HG02623 (cell line): Measurements from ENCODE around the gene ARL8B.
"Not testable (repeated sequence)": the region's sequence is repeated elsewhere in the genome, so short reads cannot be mapped to it uniquely, and the experiment has no call there.

ENCODE experiments used
- ATAC-seq: cut with Tn5 transposase; IDR thresholded peaks from one replicate; pipeline ENCODE4 v1.9.1; 2021; ENCODE audit warnings: moderate library complexity; ENCODE audit not compliant: unreplicated experiment

Gene ARL8B

GRCh38 chr3:5143464-5143863 lies 21.4 kb downstream of the ARL8B start:
- no peak for ATAC-seq

- no peak for ATAC-seq
Observed at GRCh38 chr3:5144316-5144994, 22.4 kb downstream of the ARL8B start.

DNA sequence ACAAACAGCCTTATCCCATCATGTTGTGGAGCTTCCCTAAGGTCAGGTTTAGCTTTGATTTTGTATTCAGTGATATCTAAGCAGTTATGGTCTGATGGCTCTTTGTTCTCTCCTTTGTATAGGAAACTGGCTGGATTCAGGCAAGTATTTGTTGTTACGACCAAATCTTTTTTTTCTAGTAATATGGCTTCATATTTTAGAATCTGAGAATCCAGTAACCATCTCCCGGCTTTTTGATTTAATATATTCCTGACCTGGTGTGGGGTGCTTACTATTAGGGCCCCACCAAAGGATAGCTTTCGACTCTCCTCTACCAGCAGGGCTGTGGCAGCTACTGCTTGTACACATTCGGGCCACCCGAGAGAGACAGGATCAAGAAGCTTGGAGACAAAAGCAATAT lies 23.0 kb downstream of the ARL8B start:
- ATAC-seq, result no peak

DNA sequence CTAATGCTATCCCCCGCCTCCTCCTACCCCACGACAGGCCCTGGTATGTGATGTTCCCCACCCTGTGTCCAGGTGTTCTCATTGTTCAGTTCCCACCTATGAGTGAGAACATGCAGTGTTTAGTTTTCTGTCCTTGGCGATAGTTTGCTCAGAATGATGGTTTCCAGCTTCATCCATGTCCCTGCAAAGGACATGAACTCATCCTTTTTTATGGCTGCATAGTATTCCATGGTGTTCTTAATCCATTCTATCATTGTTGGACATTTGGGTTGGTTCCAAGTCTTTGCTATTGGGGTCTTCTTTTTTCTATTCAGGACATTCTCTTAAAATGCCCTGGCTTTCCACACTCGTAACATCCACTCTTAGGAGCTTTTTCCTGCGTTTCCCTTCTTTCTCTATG lies 25.1 kb downstream of the ARL8B start:
- ATAC-seq, result not testable (repeated sequence)

GRCh38 chr3:5149306-5149880 lies 27.3 kb downstream of the ARL8B start:
- no peak for ATAC-seq

DNA sequence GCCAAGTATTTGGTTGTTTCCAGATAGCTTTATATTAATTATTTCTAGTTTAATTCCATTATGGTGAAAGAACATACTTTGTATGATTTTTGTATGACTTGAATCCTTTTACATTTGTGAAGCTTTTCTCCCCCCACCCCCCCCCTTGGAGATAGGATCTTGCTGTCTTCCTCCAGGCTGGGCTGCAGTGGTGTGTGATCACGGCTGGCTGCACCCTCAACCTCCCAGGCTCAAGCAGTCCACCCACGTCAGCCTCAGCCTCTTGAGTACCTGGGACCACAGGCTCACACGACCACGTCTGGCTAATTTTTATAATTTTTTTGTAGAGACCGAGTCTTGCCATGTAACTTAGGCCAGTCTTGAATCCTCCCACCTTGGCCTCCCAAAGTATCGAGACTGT lies 29.5 kb downstream of the ARL8B start:
- no peak for ATAC-seq

GRCh38 chr3:5153074-5153473 lies 31.0 kb downstream of the ARL8B start:
- ATAC-seq, result no peak

DNA sequence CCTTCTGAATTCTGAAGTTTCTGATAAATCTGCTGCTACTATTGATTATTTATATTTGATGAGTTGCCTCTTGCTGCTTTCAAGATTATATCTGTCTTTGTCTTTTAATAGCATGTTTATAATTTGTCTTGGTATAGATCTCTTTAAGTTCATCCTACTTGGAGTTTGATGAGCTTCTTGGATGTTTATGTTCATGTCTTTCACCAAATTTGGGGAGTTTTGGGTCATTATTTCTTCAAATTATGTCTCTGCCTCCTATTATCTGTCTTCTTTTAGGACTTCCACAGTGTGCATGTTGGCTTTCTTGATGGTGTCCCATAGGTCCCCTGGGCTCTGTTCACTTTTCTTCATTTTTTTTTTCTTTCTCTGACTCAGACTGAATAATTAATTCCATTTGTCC lies 33.1 kb downstream of the ARL8B start:
- ATAC-seq, result no peak

GRCh38 chr3:5160321-5160720 lies 38.2 kb downstream of the ARL8B start:
- no peak for ATAC-seq

GRCh38 chr3:5160940-5161858 lies 39.1 kb downstream of the ARL8B start:
- ATAC-seq, result no peak

DNA sequence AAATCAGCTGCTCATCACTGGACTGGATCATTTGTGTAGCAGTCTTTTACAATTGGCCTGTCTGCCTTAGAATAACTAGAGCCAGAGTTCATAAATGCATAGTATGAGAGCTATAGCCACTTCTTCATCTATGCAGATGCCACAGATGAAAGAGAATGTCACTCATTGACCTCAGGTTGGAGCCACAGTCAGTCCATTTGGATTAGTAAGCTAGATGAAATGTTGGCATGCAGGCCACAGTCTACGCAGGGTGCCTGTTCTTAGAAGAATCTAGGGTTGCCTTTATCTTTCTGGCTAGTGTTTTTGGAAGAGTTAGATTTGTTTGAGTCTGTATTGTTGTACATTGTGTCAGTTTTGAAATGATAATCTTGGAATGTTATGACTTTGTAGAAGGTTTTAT lies 40.0 kb downstream of the ARL8B start:
- no peak for ATAC-seq

- ATAC-seq, result no peak
Observed at GRCh38 chr3:5165698-5166097, 43.6 kb downstream of the ARL8B start.

DNA sequence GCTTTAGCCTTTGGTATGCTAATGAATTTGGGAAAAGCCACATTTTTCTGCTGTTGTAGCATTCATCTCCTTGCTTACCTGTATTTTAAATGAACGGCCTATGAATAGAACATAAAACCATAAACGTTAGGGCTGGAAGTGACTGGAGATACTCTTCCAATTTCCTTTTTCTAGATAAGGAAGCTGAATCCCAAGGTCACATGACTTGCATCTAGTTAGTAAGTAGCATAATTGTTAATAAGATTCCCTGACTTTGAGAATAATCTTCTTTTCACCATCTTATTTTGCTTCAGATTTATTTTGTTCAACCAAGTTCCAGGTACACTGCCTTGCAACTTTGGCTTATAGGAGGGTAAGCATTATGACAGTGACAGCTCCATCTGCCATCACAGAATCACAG lies 44.8 kb downstream of the ARL8B start:
- ATAC-seq, result no peak

GRCh38 chr3:5168110-5168509 lies 46.0 kb downstream of the ARL8B start:
- no peak for ATAC-seq

DNA sequence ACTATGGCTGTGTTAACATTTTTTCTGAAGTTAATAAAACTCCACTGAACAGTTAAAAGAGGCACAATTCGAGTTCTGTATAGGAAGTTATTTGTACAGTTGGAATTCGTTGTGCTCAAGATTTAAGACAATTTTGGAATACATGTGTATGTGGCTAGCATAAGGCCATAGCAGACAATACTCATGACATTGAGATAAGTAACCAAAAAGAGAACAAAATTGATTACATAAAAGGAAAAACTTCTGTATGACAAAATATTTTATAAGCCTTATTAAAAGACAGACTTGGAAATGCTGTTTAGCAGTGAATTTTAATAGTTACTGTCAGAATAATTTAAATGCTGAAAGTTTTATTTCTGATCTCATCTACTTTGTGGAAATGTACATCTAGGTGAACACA lies 47.7 kb downstream of the ARL8B start:
- ATAC-seq, result no peak

GRCh38 chr3:5170975-5171374 lies 48.9 kb downstream of the ARL8B start:
- no peak for ATAC-seq

GRCh38 chr3:5172018-5172417 lies 49.9 kb downstream of the ARL8B start:
- no peak for ATAC-seq

DNA sequence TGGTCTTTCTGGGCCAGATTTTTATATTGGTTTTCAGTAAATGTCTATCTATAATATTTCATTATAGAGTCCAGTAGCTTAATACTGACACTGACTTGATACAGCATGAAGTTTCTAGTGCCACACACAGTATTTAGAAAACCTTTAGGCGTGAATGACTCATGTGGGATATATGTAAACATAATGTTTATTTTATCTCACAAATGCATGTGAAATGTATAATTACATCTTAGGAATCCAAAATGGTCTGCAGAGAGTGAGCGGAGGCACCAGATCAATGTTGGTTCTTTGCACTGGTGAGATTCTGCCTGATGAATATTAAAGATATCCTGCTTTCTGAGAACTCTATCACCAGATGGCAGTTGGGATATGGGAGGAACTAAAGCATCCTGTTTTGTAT lies 56.9 kb downstream of the ARL8B start:
- ATAC-seq, result not testable (repeated sequence)

DNA sequence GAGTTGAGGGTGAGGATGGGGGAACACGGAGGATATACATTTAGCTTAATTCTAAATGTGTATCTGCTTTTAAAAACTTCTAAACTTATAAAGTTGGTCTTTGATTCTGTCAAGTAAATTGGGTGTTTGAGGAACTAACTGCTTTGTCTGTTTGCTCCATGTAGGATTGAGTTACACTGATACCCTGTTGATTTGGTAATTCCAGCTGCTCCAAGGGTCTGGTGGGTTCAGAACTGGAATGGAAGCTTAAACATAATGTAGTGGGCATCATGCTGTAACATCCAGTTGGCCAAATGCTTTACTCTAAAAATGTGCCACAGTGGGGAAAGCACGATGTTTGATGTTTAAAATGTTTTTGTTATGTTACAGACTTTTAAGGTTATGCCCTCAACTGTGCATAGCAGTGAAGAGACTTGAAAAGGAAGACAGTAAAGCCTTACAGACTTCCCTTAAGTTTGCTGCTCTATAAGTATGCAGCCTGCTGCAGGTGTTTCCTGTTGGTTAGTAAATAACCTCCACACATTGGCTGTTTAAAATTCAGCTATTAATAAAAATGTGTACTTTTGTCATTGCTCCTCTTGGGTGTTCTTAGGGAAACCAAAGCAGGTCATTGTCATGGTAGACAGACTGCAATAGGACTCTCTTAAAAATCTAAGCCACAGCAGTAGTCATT lies 59.5 kb downstream of the ARL8B start:
- peak; percentile 69 for ATAC-seq

GRCh38 chr3:5183714-5184113 lies 61.6 kb downstream of the ARL8B start:
- ATAC-seq, result not testable (repeated sequence)

- no peak for ATAC-seq
Observed at GRCh38 chr3:5184499-5184898, 62.4 kb downstream of the ARL8B start.
